HFFc6 (cell line): ENCODE data around the gene PSEN2. TPM values are rescaled to one million over a fixed set of nuclear protein-coding genes. Genes with fewer than 3 reads are reported as not detected.
A peak's percentile ranks its signal among the peaks of the same experiment; 100 is the strongest.
"Not testable (repeated sequence)": the region's sequence is repeated elsewhere in the genome, so short reads cannot be mapped to it uniquely, and the experiment has no call there.

Experiments used
- DNase-seq: peaks from one replicate; pipeline ENCODE4 v3.0.0-alpha.2; 2018
- H3K27ac Mint-ChIP-seq: 2 replicates; pipeline ENCODE4 v1.8.0; 2020; ENCODE audit warnings: mild to moderate bottlenecking, mixed read lengths
- H3K27me3 Mint-ChIP-seq: 2 replicates; pipeline ENCODE4 v1.8.0; 2021; ENCODE audit warnings: mild to moderate bottlenecking, moderate library complexity, mixed read lengths; ENCODE audit not compliant: insufficient read depth
- H3K36me3 Mint-ChIP-seq: 2 replicates; pipeline ENCODE4 v1.8.0; 2021; ENCODE audit warnings: low read depth, mixed read lengths
- H3K4me1 Mint-ChIP-seq: 2 replicates; pipeline ENCODE4 v1.8.0; 2020; ENCODE audit warnings: low read depth, mixed read lengths
- H3K4me3 Mint-ChIP-seq: 2 replicates; pipeline ENCODE4 v1.8.0; 2020; ENCODE audit warnings: mild to moderate bottlenecking, moderate library complexity, mixed read lengths
- H3K9me3 Mint-ChIP-seq: 2 replicates; pipeline ENCODE4 v1.8.0; 2020; ENCODE audit warnings: mild to moderate bottlenecking, mixed read lengths
- CTCF ChIP-seq: fragments of 200-600 bp; sonication (generic); IDR thresholded peaks from 2 replicates; pipeline ENCODE4 v1.5.0; 2021; ENCODE audit warnings: antibody characterized with exemption, mild to moderate bottlenecking
- total RNA-seq, 6 experiments: library from RNA; stranded (reverse); fragmentation: NEBNext Ultra II Directional; extraction: Animal tissue kit (Norgen Biotek cat#: 25700); gene quantifications; 2 replicates in 1 of 6; 3 replicates in 5 of 6; pipeline ENCODE4 v1.2.3, GENCODE V29; 2021

The PSEN2 gene
- total RNA-seq, 6 experiments from 2014 or later = 11.0 to 17.4 (median 13.4) TPM

GRCh38 chr1:226921504-226921903, 51.1 kb downstream of the PSEN2 start:
- Mint-ChIP-seq H3K27me3 (peaks cover 16% of the 10 kb centered on the region), H3K4me1 (no peaks in the 10 kb centered on the region), H3K27ac (no peak overlapping the region), H3K36me3 (no peaks in the 10 kb centered on the region; the same call in 1 of the 2 replicates), H3K9me3 (no peaks in the 10 kb centered on the region; the same call in 1 of the 2 replicates), H3K4me3 (no peak overlapping the region)
- no peak for TF ChIP-seq CTCF
- no peak for DNase-seq

GRCh38 chr1:226929260-226930111, 59.1 kb downstream of the PSEN2 start:
- H3K27me3 Mint-ChIP-seq, H3K4me3 Mint-ChIP-seq, H3K4me1 Mint-ChIP-seq, DNase-seq, H3K36me3 Mint-ChIP-seq, H3K9me3 Mint-ChIP-seq, H3K27ac Mint-ChIP-seq: not testable (repeated sequence)

GRCh38 chr1:226934483-226935237, 64.2 kb downstream of the PSEN2 start:
- peaks cover 27% of the 10 kb centered on the region for H3K4me1 Mint-ChIP-seq
- no peak overlapping the region for H3K4me3 Mint-ChIP-seq
- TF ChIP-seq CTCF = no peak
- peaks cover 13% of the 10 kb centered on the region for H3K9me3 Mint-ChIP-seq
- no peak overlapping the region for H3K27ac Mint-ChIP-seq
- peaks cover 9% of the 10 kb centered on the region for H3K36me3 Mint-ChIP-seq
- DNase-seq = no peak
- peaks cover 2% of the 10 kb centered on the region for H3K27me3 Mint-ChIP-seq

- H3K9me3 Mint-ChIP-seq = peaks cover 13% of the 10 kb centered on the region
- no peak for DNase-seq
- peaks cover 28% of the 10 kb centered on the region for H3K4me1 Mint-ChIP-seq
- peaks cover 2% of the 10 kb centered on the region for H3K27me3 Mint-ChIP-seq
- TF ChIP-seq CTCF = no peak
- peak overlapping the region; percentile 89 for H3K4me3 Mint-ChIP-seq
- H3K27ac Mint-ChIP-seq = peak overlapping the region; percentile 96
- H3K36me3 Mint-ChIP-seq = peaks cover 9% of the 10 kb centered on the region
Observed at GRCh38 chr1:226937940-226938725, 67.7 kb downstream of the PSEN2 start.

GRCh38 chr1:226938903-226939437, 68.6 kb downstream of the PSEN2 start:
- peak overlapping the region; percentile 96 for H3K27ac Mint-ChIP-seq
- peak overlapping the region; percentile 89 for H3K4me3 Mint-ChIP-seq
- peak; percentile 30 for DNase-seq
- no peak for TF ChIP-seq CTCF
- peaks cover 12% of the 10 kb centered on the region for H3K9me3 Mint-ChIP-seq
- peaks cover 2% of the 10 kb centered on the region for H3K27me3 Mint-ChIP-seq
- H3K4me1 Mint-ChIP-seq = peaks cover 31% of the 10 kb centered on the region
- peaks cover 9% of the 10 kb centered on the region for H3K36me3 Mint-ChIP-seq
